ENCODE results near the gene SVOPL.

SVOPL gene

DNA sequence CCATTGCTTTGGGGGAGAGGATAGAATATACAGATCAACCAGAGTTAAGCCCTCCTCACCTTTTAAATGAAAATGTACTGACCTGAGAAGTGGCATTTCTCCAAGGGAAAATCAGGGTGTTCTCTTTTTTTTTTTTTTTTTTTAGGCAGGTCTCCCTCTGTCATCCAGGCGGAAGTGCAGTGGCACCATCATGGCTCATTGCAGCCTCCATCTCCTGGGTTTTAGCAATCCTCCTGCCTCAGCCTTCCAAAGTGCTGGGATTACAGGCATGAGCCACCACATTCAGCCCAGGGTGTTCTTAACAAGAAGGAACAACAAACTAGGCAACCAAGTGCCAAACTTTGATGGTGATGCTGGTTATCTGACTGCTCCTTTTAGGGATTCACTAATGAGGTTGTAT lies 111.0 kb downstream of the SVOPL start:
- H3K36me3 Mint-ChIP-seq (ENCODE audit: low read depth): peaks cover 38% of the 10 kb centered on the region
- H3K27me3 Mint-ChIP-seq (ENCODE audit: low read depth): no peaks in the 10 kb centered on the region
- H3K27ac Mint-ChIP-seq: no peak overlapping the region
- peaks cover 10% of the 10 kb centered on the region for H3K4me1 Mint-ChIP-seq
- H3K9me3 Mint-ChIP-seq: no peaks in the 10 kb centered on the region
- TF ChIP-seq, protein P1, sequence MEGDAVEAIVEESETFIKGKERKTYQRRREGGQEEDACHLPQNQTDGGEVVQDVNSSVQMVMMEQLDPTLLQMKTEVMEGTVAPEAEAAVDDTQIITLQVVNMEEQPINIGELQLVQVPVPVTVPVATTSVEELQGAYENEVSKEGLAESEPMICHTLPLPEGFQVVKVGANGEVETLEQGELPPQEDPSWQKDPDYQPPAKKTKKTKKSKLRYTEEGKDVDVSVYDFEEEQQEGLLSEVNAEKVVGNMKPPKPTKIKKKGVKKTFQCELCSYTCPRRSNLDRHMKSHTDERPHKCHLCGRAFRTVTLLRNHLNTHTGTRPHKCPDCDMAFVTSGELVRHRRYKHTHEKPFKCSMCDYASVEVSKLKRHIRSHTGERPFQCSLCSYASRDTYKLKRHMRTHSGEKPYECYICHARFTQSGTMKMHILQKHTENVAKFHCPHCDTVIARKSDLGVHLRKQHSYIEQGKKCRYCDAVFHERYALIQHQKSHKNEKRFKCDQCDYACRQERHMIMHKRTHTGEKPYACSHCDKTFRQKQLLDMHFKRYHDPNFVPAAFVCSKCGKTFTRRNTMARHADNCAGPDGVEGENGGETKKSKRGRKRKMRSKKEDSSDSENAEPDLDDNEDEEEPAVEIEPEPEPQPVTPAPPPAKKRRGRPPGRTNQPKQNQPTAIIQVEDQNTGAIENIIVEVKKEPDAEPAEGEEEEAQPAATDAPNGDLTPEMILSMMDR (IDR thresholded peaks at IDR 0.05; ENCODE audit: unreplicated experiment in 3 of 3): no peak
- no peak overlapping the region for H3K4me3 Mint-ChIP-seq

DNA sequence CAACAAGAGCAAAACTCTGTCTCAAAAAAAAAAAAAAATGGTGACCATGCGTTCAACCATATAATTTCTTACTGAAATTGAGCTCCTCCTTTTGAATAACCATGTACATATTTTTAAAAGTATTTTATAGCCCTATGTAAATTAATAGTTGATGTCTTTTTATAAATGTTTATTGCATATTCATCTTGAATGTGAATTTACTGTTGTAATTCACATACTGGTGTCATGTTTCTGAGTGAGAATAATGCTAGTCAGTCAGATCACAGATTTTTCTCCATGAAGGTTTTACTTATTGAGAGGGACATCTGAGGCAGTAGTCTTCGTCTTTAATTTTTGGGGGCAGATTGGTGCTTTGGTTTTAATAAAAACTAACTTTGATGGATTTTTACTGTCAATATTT lies 112.2 kb downstream of the SVOPL start:
- Mint-ChIP-seq H3K4me1 (peaks cover 10% of the 10 kb centered on the region), H3K9me3 (no peaks in the 10 kb centered on the region), H3K27ac (no peak overlapping the region), H3K36me3 (ENCODE audit: low read depth) (peaks cover 50% of the 10 kb centered on the region), H3K4me3 (no peak overlapping the region), H3K27me3 (ENCODE audit: low read depth) (no peaks in the 10 kb centered on the region)
- TF ChIP-seq, protein P1 (IDR thresholded peaks at IDR 0.05; ENCODE audit: unreplicated experiment in 3 of 3): no peak

GRCh38 chr7:138587485-138587884 lies 113.7 kb downstream of the SVOPL start:
- H3K9me3 Mint-ChIP-seq: no peaks in the 10 kb centered on the region
- H3K36me3 Mint-ChIP-seq (ENCODE audit: low read depth): peaks cover 64% of the 10 kb centered on the region
- H3K27ac Mint-ChIP-seq: no peak overlapping the region
- H3K4me1 Mint-ChIP-seq: peaks cover 10% of the 10 kb centered on the region
- TF ChIP-seq, protein P1 (IDR thresholded peaks at IDR 0.05; ENCODE audit: unreplicated experiment in 3 of 3): no peak
- no peaks in the 10 kb centered on the region for H3K27me3 Mint-ChIP-seq (ENCODE audit: low read depth)
- no peak overlapping the region for H3K4me3 Mint-ChIP-seq

DNA sequence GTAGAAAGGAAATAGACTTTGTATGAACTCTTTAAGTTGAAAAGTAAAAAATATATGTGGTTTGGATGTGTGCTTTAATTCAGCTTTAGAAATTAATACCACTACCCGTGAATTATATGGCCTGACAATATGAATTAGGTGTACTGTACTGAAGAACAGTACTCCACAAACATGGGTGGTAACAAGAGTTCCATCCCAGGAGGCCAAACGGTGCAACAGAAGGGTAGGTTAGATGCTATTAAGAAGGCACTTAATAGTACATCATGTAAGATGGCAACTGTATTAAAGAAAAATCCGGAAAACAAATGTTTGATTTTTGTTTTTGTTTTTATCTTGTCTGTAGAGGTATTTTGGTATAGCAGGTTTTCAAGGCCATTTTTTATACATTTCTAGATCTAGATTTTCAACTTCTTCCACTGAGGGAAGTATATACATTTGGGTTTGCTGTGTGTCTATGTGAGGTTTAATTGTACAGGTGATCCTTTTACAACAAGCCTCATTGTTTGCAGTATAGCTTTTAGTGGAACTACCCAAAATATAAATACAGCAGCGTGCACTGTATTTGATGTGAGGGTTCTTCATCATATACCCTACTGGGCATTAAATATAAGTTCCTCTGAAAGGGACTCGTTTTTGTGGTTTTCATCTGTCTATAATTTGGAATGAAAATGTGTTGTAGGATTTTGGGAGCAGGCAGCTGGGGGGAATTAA lies 115.7 kb downstream of the SVOPL start:
- Mint-ChIP-seq H3K9me3 (no peaks in the 10 kb centered on the region), H3K4me3 (no peak overlapping the region), H3K36me3 (ENCODE audit: low read depth) (peaks cover 78% of the 10 kb centered on the region), H3K27me3 (ENCODE audit: low read depth) (no peaks in the 10 kb centered on the region), H3K4me1 (peaks cover 10% of the 10 kb centered on the region), H3K27ac (no peak overlapping the region)
- TF ChIP-seq, protein P1 (IDR thresholded peaks at IDR 0.05; ENCODE audit: unreplicated experiment in 3 of 3): no peak

DNA sequence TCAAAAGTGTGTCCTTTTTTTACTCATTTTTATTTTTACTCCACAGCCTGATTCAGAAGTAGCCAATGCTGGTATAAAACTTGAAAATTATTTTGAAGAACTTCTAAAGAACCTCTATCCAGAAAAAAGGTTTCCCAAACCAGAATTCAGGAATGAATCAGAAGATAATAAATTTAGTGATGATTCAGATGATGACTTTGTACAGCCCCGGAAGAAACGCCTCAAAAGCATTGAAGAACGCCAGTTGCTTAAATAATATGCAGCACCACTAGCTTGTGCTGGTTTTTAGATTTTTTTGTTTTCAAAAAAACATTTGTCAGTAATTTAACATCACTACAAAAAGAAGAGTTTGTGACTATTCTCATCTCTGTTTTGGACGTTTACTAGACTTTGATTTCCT lies 116.5 kb downstream of the SVOPL start:
- Mint-ChIP-seq H3K27ac (no peak overlapping the region), H3K36me3 (ENCODE audit: low read depth) (peaks cover 83% of the 10 kb centered on the region), H3K27me3 (ENCODE audit: low read depth) (no peaks in the 10 kb centered on the region), H3K4me1 (peaks cover 10% of the 10 kb centered on the region), H3K4me3 (no peak overlapping the region), H3K9me3 (no peaks in the 10 kb centered on the region)
- TF ChIP-seq, protein P1 (IDR thresholded peaks at IDR 0.05; ENCODE audit: unreplicated experiment in 3 of 3): no peak

DNA sequence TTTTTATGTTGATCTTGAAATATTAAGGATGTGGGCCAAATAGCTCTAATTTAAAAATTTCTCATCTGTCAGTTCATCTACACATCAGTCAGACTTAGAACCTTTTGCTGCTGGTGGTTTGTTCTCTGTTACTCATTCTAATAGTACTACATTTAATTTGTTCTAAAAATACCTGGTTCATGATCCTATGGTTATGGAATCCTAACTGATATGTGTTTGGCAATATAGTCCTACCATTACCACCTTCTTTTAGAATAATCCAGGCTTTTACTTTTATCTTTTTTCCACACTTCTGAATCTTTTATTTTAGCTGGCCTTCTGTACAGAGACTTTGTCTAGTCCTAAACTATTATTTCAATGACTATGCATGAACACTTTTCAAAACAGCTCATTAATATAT lies 116.9 kb downstream of the SVOPL start:
- H3K4me1 Mint-ChIP-seq: peaks cover 10% of the 10 kb centered on the region
- H3K4me3 Mint-ChIP-seq: no peak overlapping the region
- TF ChIP-seq, protein P1 (IDR thresholded peaks at IDR 0.05; ENCODE audit: unreplicated experiment in 3 of 3): no peak
- no peak overlapping the region for H3K27ac Mint-ChIP-seq
- peaks cover 86% of the 10 kb centered on the region for H3K36me3 Mint-ChIP-seq (ENCODE audit: low read depth)
- H3K27me3 Mint-ChIP-seq (ENCODE audit: low read depth): no peaks in the 10 kb centered on the region
- no peaks in the 10 kb centered on the region for H3K9me3 Mint-ChIP-seq

All from nephron (organoid).